Panc1 (cell line): Measurements from ENCODE around the gene WDR72. TPM values are rescaled to one million over a fixed set of nuclear protein-coding genes. Genes with fewer than 3 reads are reported as not detected.

Source experiments
- ATAC-seq: fragments of 200-7000 bp; cut with Tn5 transposase; 2 replicates; pipeline ENCODE4 v1.9.1; 2020; ENCODE audit warnings: mild to moderate bottlenecking, moderate library complexity
- BruUV-seq: library from RNA; stranded (reverse); fragments of 400-500 nt; replicated peaks from 2 replicates; lab custom pipeline; 2021; lab: Mats Ljungman, UMichigan
- CTCF ChIA-PET: fragments of 300-600 bp; sonication (Branson Sonifier 250); formaldehyde crosslinking; loops from one replicate; lab custom pipeline; 2022; ENCODE audit warnings: antibody characterized with exemption; lab: Charles Lee
- POLR2A ChIA-PET: fragments of 300-600 bp; sonication (Branson Sonifier 250); formaldehyde crosslinking; loops from one replicate; lab custom pipeline; 2022; ENCODE audit warnings: antibody characterized with exemption; lab: Charles Lee
- DNase-seq: peaks from one replicate; pipeline ENCODE4 v3.0.0-alpha.2; 2010; ENCODE audit warnings: low read depth, low spot score
- H3K27ac ChIP-seq: 2 replicates; pipeline ENCODE4 v1.5.1; 2011; ENCODE audit warnings: mild to moderate bottlenecking, low read length, inconsistent platforms
- H3K27me3 ChIP-seq: fragments of 200-500 bp; sonication (Bioruptor generic); 2 replicates; pipeline ENCODE4 v1.6.0; 2014; ENCODE audit warnings: low read length, inconsistent platforms; ENCODE audit not compliant: control insufficient read depth, insufficient read depth
- H3K36me3 ChIP-seq: fragments of 200-500 bp; sonication (Bioruptor generic); 2 replicates; pipeline ENCODE4 v1.5.1; 2014; ENCODE audit warnings: inconsistent platforms, mild to moderate bottlenecking, low read length, moderate library complexity; ENCODE audit not compliant: control insufficient read depth, insufficient read depth
- H3K4me1 ChIP-seq: 2 replicates; pipeline ENCODE4 v1.5.1; 2011; ENCODE audit warnings: inconsistent platforms, mild to moderate bottlenecking, low read length, moderate library complexity; ENCODE audit not compliant: control insufficient read depth, insufficient read depth
- H3K4me3 ChIP-seq, 2 experiments: 2 replicates each; pipeline ENCODE4 v1.5.1; 2011 to 2012; ENCODE audit warnings: low read depth in 2 of 2, low read length in 2 of 2, mild to moderate bottlenecking in 2 of 2, inconsistent platforms in 1 of 2, moderate library complexity in 1 of 2
- H3K9me3 ChIP-seq: fragments of 200-500 bp; sonication (Bioruptor generic); 2 replicates; pipeline ENCODE4 v1.5.1; 2014; ENCODE audit warnings: low read depth, mild to moderate bottlenecking, inconsistent platforms, low read length, moderate library complexity; ENCODE audit not compliant: control insufficient read depth, insufficient read depth
- CTCF ChIP-seq: fragments of 450-650 bp; IDR thresholded peaks from 2 replicates; pipeline ENCODE4 v1.5.1; 2017; ENCODE audit warnings: mild to moderate bottlenecking
- POLR2AphosphoS5 ChIP-seq: IDR thresholded peaks from 2 replicates; pipeline ENCODE4 v1.6.1; 2012; ENCODE audit warnings: mild to moderate bottlenecking, low read depth, low read length, moderate library complexity
- REST ChIP-seq, 2 experiments: IDR thresholded peaks; 2 replicates each; pipeline ENCODE4 v1.6.1; 2011 to 2012; ENCODE audit warnings: low read depth in 2 of 2, control low read depth in 1 of 2, low read length in 1 of 2, mild to moderate bottlenecking in 1 of 2, moderate library complexity in 1 of 2; ENCODE audit not compliant: insufficient read depth in 1 of 2
- SIN3A ChIP-seq: IDR thresholded peaks from 2 replicates; pipeline ENCODE4 v1.6.1; 2012; ENCODE audit warnings: low read depth, mild to moderate bottlenecking, low read length, moderate library complexity, borderline replicate concordance; ENCODE audit not compliant: insufficient read depth
- TCF7L2 ChIP-seq: IDR thresholded peaks from 2 replicates; pipeline ENCODE4 v1.6.1; 2011; ENCODE audit warnings: mild to moderate bottlenecking, low read depth, low read length, inconsistent platforms
- in situ Hi-C: cut with HindIII; loops from 2 replicates; pipeline ENCODE4 v1.10.0; 2016; ENCODE audit warnings: low sequenced_read_pairs, low pct_unique_long_range_greater_than_20kb
- intact Hi-C: fragments of 100-400 bp; cut with micrococcal nuclease; formaldehyde crosslinking; loops from one replicate; pipeline ENCODE4 v1.10.0; 2022; ENCODE audit not compliant: unreplicated experiment
- total RNA-seq: library from RNA; stranded (reverse); gene quantifications from one replicate; pipeline ENCODE4 v1.2.1, GENCODE V29; 2021; ENCODE audit not compliant: unreplicated experiment

WDR72 gene
- total RNA-seq, 1 experiment from 2014 or later: 0.03 TPM

- ATAC-seq: no peak
- DNase-seq: no peak
- intact Hi-C loops: no loop called here
- BruUV-seq: no TSS peak
- in situ Hi-C loops: no loop called here
- Histone ChIP-seq H3K9me3 (no peaks in the 10 kb centered on the region), H3K36me3 (no peaks in the 10 kb centered on the region), H3K4me1 (no peaks in the 10 kb centered on the region), H3K4me3 (no peak overlapping the region), H3K27ac (no peak overlapping the region), H3K27me3 (no peaks in the 10 kb centered on the region)
- CTCF ChIA-PET: interaction anchor here (0.7 kb wide), 1 partner anchor 121 kb away, joined by 3 read pairs; no protein-coding TSS in a partner anchor
- no peak for TF ChIP-seq TCF7L2
- POLR2A ChIA-PET: no interaction called here
These were observed 168.4 kb downstream of the WDR72 start for GRCh38 chr15:53591041-53591440.

- no peaks in the 10 kb centered on the region for H3K9me3 ChIP-seq
- intact Hi-C loops: no loop called here
- no peak for ATAC-seq
- in situ Hi-C loops: no loop called here
- CTCF ChIA-PET: no interaction called here
- no peak for DNase-seq
- H3K27ac ChIP-seq: no peak overlapping the region
- POLR2A ChIA-PET: no interaction called here
- no peak for TF ChIP-seq POLR2AphosphoS5
- no peak for TF ChIP-seq SIN3A
- no peak for TF ChIP-seq CTCF
- TF ChIP-seq REST (IDR thresholded peaks at IDR 0.05; ENCODE audit: insufficient read depth in 1 of 2, low read depth in 2 of 2, low read length in 1 of 2): no peak
- no peak for TF ChIP-seq TCF7L2
- H3K27me3 ChIP-seq: no peaks in the 10 kb centered on the region
- BruUV-seq: no TSS peak
- H3K4me3 ChIP-seq: no peak overlapping the region
- no peaks in the 10 kb centered on the region for H3K4me1 ChIP-seq
- H3K36me3 ChIP-seq: no peaks in the 10 kb centered on the region
These were observed 169.1 kb downstream of the WDR72 start for GRCh38 chr15:53590380-53590779.

- H3K9me3 ChIP-seq: no peaks in the 10 kb centered on the region
- ATAC-seq (no peak), DNase-seq (no peak)
- H3K27ac ChIP-seq: no peak overlapping the region
- BruUV-seq: no TSS peak
- no peak overlapping the region for H3K4me3 ChIP-seq
- intact Hi-C loops: no loop called here
- no peaks in the 10 kb centered on the region for H3K36me3 ChIP-seq
- no peaks in the 10 kb centered on the region for H3K27me3 ChIP-seq
- no peaks in the 10 kb centered on the region for H3K4me1 ChIP-seq
- CTCF ChIA-PET: no interaction called here
- TF ChIP-seq SIN3A: no peak
- no peak for TF ChIP-seq CTCF
- no peak for TF ChIP-seq REST (IDR thresholded peaks at IDR 0.05; ENCODE audit: insufficient read depth in 1 of 2, low read depth in 2 of 2, low read length in 1 of 2)
- no peak for TF ChIP-seq POLR2AphosphoS5
- TF ChIP-seq TCF7L2: no peak
- in situ Hi-C loops: no loop called here
- POLR2A ChIA-PET: no interaction called here
These were observed 169.9 kb downstream of the WDR72 start for GRCh38 chr15:53589520-53590057.
